DMS 273 (cell line): Measurements from ENCODE around the gene SPOCK2.

Source experiments
- DNase-seq: peaks from one replicate; lab custom pipeline; 2025; ENCODE audit not compliant: unreplicated experiment; lab: John Stamatoyannopoulos, UW

SPOCK2 gene

DNA sequence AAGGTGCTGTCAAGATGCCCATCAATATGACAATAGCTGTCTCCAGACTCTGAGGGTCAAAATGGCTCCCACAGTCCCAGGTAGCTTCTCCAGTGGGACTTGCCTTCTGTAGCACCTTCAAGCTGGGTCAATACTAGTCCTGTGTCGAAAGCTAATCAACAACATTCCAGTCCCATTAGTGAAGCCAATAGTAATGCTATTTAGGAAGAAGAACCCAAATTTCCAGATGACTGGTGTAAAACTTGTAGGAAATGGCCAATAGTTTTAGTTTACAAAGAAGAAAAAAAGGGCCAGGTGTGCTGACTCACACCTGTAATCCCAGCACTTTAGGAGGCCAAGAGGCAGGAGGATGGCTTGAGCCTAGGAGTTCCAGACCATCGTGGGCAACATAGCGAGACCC, 2.0 kb upstream of the SPOCK2 start:
- DNase-seq: no peak

DNA sequence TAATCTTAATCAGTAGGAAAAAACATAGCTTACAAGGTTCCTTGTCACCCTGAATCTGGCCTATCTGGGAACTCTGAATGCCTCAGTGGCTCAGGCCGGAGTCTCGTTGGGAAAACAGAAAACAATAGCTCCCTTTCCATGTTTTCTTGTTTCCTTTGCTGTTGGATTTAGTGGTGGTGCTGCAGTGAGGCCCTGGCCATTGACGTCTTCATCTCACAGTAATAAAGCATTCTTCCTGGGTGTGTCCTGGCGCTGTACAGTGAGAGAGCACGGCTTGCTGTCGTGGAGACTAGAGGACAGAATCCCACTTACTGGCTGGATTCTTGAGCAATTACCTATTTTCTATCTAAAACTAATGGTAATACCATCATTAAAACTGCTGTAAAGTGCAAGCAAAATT, 1.3 kb upstream of the SPOCK2 start:
- no peak for DNase-seq

DNA sequence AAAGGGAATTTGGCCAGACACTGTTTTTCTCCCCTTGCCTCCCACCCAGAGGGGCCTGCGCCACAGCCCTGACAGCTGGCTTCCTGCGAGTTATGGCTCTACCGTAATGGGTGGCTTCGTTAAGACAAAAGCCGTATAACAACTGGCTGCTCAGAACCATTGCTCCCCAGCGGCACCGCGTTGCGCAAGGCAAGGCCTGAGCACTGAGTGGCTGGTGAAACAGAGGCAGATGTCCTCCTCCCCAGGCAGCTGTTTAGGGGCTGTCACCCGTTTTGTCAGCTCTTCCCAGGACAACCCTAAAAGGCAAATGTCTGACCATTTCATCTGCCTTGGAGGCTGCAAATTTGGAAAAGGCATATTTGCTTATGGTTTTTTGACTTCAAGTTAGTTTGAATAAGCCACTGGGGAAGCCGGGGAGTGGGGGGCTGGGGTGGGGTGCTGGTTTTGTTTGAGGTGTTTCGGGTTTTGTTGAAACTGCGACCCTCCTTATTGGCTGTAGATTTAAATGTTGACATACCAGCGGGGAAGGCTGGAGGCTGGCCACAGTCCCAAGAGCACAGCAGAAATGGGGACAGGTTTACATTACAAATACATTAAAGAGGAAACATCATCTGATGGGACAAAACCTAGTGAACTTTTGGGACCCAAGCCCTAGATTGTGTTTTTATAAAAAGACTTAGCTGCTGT, 681 bp upstream of the SPOCK2 start:
- DNase-seq: peak; percentile 70

DNA sequence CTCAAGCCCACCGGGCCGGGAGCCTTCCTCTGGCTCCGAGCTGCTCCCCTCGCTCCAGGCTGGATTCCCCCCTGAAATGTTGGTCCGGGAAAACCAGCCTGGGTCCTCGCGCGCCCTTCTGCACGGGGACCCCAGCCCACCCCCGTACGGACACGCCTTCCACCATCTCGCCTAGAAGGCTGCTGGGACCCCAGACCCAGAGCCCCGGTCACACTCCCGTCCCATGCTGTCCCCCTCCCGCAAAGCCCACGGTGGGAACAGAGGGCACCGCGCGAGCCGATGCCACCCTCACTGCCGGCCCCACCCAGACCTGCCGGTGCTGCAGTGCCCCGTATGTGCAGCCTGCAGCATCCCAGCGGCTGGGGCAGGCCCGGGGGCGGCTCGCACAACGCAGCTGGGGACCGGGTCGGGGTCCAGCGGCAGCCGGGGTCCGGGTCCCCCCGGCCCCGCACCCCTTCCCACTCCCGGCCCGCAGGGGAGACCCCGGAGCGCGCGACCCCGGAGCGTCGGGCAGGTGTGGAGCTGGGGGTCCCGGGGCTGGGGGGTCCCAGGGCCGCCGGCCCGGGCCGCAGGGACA, 871 bp downstream of the SPOCK2 start:
- DNase-seq: no peak

DNA sequence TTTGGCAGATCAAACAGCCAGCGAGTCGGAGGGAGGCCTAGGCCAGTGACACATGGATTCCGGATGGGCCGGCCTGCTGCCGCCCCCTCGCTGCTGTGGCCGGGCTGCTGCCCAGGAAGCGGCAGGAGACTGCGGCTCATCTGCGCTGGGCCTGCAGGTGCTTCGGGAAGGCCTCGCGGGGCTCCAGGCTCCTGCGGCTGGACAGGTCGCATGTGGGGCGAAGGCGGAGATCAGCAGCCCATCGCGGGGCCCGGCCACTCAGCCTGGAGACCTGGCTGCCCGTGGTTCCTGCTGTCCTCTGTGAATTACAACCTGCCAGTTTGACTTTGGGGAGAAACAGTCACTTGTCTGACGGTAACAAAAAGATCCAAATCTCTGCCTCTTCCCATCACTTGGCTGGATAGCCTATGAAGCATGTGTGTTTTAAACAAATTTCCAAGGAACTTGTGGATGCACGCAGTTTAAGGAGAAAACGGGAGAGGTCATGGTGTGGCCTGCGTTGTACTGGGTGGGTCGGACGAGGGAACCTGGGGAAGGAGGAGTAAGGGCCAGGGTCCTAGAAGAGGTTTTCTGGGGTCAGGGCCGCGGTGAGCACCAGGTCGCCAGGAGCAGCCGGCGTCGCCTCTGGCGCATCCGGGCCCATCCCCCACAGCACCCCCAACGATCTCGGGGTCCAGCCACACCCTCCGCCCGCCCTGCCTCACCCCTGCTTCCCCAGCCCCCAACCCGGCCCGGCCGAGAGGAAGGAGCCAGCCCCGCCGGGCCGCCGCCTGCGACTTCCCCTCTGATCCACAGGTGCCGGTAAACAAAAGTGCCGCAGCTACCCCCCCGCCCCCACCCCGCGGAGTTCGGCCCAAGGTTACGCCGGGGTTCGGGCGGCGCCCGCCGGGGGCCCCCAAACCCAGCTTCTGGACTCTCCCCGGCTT, 1.6 kb downstream of the SPOCK2 start:
- no peak for DNase-seq

DNA sequence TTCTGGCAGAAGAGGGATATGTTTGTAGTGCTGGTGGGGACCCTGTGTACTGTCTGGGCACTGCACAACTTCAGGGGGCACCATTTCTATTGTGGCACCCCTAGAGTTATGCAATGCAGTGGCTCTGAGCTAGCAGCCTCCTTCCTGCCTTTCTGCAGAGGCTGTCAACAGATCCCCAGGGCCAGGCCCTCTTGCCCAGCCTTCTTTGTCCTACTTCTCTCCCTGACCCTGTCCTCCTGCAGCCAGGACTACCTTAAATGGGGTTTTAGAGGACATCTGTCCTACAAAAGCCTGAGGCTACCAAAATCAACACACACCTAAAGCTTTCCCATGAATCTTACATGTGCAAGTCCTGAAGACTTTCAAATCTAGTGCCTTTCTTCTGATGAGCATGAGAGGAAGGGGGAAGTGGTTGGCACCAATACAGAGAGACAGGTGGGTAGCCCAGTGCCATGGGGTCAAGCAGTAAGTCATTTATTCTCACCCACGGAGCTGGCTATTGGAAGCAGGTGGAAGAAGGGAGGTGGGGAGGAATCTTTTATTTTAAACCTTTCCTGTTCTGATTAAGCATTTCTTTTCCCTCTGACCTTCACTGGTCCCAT, 2.4 kb downstream of the SPOCK2 start:
- DNase-seq: no peak

DNA sequence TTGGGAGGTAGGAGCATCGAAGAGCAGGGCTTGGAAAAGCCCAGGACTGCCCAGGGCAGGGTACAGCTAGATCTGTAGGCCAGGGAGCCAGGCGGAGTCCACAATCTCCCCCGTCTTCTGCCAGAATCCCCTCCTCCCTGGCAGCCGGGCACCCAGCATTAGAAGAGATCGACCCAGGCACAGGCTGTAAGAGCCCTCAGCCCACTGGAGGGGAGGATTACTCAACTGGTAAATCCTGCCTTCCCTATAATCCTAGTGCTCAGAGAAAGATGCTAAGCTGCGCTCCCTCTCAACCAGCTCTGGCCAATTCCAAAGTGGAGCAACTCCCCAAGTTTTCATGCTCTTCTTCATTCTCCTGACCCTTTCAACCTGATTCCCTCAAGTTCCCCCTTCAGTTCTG, 3.2 kb downstream of the SPOCK2 start:
- no peak for DNase-seq

DNA sequence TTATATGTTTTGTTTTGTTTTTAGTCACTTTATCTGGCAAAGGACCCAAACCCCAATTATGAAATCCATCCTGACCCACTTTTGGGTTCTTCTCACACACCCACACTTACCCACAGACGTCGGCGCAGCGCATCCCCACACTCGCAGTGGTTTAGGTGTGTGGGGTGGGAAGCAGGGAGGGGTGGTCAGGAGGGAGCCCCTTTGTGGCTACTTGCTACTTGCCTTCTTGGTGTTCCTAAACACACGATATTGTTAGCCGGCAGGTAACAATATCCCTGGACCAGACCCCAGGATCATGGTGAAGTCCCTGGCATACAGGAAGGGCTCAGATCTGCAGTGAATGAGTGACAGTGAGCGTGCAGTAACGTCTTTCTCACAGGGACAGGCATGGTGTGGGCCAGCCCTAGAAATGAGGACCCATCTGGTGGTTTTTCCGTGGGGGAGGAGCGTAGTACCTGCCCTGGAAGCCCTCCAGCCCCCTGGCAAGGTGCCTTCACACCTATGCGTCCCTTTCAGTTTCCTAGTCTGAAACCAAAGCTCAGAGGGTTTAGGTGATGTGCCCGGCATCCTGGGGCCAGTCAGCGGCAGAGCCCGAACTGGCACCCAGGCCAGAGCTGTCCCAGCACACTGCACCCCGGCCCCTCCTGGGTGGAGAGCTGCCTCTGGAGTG, 4.4 kb downstream of the SPOCK2 start:
- no peak for DNase-seq

DNA sequence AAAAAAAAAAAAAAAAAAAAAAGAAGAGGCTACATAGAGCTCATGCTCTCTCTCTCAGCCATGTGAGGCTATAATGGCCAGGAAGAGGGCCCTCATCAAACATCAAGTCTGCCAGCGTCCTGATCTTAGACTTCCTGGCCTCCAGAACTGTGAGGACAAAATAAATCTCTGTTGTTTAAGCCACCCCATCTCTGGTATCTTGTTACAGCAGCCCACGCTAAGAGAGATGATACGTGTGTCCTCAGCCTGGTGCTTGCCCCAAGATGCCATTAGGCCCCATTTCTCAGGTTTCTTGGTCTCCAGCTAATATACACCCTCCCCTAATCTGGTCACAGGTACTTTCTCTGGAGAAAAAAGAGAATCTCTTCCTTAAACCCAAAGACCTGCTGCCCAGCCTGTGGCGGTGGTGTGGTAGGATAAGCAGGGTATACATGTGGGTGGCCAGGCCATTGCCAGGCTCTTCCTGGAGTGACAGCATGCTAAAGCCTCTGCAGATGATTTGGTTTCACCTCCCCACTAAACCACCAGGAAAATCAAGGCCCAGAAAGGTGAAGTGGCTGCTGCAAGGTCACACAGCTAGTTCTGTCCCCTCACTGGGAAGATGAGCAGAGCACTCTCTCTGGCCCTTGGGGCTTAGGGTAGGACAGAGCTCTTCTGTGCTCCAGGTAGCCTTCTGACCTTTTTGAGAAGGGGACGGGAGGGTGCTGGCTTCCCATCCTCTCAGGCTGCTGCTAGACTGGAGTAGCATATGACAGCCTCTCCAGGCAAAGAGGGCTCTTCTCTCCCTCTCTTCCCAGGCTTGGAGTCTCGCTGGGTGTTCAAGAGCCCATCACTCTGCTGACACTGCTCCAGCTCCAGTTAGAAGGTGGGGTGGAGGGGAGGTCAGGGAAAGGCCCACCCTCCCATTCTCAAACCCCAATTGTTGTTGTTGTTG, 5.2 kb downstream of the SPOCK2 start:
- DNase-seq: no peak

DNA sequence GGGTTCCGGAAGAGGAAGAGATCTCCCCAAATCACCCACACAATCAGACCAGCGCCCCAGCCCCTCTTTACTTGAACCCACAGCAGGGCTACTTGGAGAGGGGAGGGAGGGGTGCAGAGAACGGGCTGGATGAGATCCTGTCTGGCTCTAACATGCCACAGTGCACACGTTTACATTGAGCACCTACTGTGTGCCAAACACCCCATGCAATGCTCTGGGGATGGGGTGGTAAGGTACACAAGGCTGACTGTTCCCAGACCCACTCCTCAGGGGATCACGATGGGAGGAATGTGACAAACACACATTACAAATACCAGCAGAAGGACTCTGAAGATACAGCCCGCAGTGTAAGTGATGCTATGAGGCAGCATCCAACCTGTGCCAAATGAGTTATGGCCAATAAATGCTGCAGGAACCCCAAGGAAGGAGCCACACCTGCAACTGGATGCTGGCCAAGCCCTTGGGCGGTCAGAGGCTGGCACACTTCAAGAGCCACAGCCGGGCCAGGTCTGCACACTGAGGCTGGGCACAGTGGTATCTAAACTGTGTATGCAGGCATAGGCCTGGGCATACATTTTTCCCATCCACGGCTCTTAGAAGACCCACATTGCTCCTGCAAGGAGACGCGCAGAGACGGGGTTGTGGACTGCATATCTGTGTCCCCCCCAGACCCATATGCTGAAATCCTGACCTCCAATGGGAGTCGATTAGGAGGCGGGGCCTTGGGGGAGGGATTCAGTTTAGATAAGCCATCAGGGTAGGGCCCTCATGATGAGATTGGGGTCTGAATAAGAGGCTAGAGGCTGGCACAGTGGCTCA, 6.4 kb downstream of the SPOCK2 start:
- DNase-seq: no peak

DNA sequence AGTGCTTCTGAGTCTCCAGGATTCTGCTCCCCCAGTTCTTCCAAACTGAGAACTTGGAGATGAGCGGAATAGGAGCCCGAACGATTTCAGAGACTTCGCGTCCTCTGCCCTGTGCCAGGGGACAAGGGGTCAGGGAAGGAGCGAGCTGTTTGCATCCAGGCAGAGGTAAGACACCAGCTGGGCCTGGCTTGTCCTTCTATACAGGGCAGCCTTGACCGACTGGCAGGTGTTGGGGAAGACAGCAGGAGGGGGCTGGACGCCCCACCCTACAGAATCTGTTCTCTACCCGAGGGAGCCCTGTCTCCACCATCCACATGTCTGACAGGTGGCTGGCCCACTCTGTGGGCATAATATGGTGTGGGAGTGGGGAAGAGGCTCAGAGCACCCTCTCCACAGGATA, 7.1 kb downstream of the SPOCK2 start:
- no peak for DNase-seq

DNA sequence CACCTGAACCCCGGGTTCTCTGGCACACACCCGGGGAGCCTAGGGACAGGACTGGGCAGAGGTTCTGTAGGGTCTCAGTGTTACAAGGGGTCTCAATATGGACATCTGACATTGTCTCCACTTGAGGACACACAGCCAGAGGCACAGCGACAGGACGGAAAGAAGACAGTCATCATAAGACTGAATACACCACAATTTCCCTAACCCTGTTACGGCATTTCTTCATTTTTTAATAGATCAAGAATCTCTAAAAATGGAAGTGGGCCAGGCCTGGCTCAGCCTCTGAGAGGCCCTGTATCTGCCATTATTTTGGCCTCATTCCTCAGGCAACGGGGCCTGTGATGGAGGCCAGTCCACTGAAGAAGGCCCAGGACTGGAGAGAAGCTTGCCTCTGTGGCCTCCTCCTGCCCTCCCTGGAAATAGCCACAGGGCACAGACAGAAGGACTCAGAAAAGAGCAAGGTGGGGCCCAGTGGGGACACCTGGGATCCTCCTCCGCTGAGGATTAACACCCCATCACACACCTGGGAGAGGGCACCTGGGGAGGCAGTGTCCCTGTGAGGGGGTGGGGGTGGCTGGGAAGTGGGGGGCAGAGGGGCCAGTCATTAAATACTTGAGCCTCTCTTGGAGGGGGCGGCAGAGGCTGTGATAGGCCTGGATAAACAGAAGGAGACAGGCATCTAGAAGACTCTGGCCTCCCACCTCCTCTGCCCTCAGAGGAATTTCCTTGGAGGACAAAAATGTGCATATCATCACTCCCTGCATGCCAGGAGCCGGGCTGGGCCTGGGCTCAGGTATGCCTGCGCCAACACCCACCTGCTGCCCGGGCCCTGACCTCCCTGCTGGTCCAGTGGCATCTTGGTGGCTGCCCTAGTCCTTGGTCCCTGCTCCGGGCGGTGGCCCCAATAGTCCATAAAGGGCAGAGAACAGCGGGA, 8.0 kb downstream of the SPOCK2 start:
- DNase-seq: no peak

DNA sequence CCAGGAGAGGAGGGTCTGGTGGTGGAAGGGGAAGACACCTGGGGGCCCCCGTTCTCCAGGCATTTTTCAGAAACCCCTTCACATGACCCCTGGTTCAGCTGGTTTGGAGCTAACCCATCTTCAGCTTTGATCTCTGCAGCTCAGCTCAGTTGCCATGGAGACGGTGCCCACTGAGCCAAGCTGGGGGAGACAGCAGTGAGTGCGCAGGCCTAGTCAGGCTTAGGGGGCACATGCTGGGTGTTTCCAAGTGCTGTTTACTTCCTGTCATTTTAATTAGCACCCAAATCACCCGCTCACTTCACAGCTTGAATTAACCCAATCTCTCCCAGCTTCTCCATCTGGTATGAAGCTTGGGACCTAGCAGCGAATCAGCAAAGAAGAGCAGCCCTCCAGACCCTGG, 9.0 kb downstream of the SPOCK2 start:
- DNase-seq: peak; percentile 66

DNA sequence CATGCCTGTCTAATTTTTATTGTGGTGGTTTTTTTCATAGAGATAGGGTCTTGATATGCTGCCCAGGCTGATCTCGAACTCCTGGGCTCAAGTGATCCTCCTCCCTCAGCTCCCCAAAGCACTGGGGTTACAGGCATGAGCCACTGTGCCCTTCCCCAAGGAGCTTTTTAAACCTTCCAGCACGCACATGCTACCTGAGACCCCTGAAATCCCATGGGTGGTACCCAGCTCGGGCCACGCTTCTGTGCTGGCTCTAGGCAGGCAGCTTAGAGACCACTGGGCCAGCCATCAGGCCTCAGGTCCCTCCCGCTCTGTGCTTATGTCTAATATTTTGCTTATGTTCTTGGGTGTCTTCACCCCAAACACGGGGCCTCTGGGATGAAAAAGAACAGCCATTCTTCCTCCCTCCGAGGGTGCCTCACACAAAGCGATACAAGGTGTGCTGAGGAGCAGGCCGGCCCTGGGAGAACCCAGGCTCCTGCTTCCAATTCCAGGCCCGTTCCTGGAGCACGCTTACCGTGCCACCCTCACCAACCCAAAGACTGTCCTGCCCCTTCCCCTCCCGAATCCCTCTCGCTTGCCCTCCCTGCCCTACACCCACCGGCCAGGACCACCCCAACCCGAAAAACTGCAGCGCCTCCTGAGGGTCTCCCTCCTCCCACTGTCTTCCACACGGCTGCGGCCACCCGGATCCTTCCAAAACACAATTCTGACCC, 10.9 kb downstream of the SPOCK2 start:
- DNase-seq: no peak

DNA sequence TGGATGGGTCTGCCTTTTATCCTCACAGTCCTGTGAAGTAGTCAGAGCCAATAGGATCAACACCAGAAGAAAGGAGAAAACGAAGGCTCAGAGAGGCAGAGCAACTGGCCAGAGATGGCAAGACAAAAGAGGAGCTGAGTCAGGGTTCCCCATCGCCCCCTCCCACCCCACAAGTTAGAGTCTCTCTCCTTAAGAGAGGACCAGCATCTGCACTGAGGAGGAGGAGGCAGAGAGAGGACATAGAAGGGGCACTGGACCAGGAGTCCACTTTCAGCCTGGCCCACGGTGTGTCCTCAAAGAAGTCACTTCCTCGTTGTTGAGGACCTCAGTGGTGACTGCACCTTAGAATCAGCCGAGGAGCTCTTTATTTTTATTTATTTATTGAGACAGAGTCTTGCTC, 11.6 kb downstream of the SPOCK2 start:
- no peak for DNase-seq

DNA sequence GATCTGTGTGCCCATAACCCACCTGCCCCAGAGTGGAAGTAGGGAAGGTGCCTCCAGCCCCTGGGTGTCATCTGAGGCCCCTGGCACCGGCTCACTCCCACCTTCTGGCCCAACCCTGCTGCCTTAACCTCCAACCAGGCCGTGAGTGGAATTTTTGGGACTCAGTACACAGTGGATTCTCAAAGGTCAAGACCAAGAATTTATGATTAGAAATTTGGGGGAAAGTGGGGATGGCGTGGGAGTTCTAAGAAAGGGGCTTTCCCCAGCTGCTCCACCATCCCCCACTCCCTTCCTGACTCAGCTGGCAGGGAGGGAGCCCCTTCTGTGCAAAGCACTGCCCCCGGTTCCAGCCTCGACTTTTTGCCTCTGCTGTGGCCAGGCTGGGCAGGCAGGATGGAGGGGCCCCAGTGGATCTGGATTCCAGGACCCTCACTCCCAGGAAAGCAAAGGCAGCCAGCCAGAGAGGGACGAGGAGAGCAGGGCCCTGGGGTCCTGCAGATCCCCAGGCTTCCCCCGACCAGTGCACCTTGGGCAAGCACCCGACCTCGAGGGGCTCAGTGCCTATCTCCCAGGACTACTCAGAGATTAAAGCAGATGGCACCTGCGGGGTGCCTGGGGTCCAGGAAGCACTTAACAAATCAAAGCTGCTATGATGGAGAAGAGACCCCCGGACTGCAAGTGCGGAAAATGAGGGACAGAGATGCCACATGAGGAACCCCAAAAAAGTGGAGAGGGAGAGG, 12.8 kb downstream of the SPOCK2 start:
- DNase-seq: no peak
